NT2/D1 (cell line): Measurements from ENCODE around the gene NEK1.

Experiments
- DNase-seq: peaks from one replicate; pipeline ENCODE4 v3.0.0-alpha.2; 2011; ENCODE audit warnings: low read depth, low spot score
- H3K27me3 ChIP-seq: 2 replicates; pipeline ENCODE4 v1.6.0; 2011; ENCODE audit warnings: mild to moderate bottlenecking; ENCODE audit not compliant: insufficient read length, insufficient read depth
- H3K36me3 ChIP-seq: 2 replicates; pipeline ENCODE4 v1.6.1; 2011; ENCODE audit warnings: mild to moderate bottlenecking, low read length, mixed read lengths; ENCODE audit not compliant: insufficient read depth, insufficient read length
- H3K4me1 ChIP-seq: 2 replicates; pipeline ENCODE4 v1.5.1; 2011; ENCODE audit not compliant: insufficient read depth, insufficient read length
- H3K4me3 ChIP-seq: 2 replicates; pipeline ENCODE4 v1.5.1; 2011; ENCODE audit warnings: low read depth; ENCODE audit not compliant: insufficient read length
- H3K9ac ChIP-seq: 2 replicates; pipeline ENCODE4 v1.6.0; 2011; ENCODE audit warnings: low read depth; ENCODE audit not compliant: insufficient read length
- H3K9me3 ChIP-seq: 2 replicates; pipeline ENCODE4 v1.5.1; 2011; ENCODE audit warnings: mild to moderate bottlenecking, low read length; ENCODE audit not compliant: insufficient read depth
- SUZ12 ChIP-seq: IDR thresholded peaks from 2 replicates; pipeline ENCODE4 v1.6.1; 2011; ENCODE audit not compliant: insufficient read length, insufficient read depth; ENCODE audit errors: extremely low read depth
- YY1 ChIP-seq: IDR thresholded peaks from 2 replicates; pipeline ENCODE4 v1.6.1; 2011; ENCODE audit not compliant: insufficient read length, insufficient read depth
- ZNF274 ChIP-seq: IDR thresholded peaks from 2 replicates; pipeline ENCODE4 v1.6.1; 2011; ENCODE audit warnings: mild to moderate bottlenecking, low read depth, low read length

NEK1 gene

GRCh38 chr4:169658196-169658595, 45.8 kb upstream of the NEK1 start:
- Histone ChIP-seq H3K4me1 (no peaks in the 10 kb centered on the region), H3K36me3 (no peaks in the 10 kb centered on the region), H3K9me3 (no peaks in the 10 kb centered on the region), H3K4me3 (no peak overlapping the region), H3K9ac (no peak overlapping the region), H3K27me3 (no peaks in the 10 kb centered on the region)
- TF ChIP-seq ZNF274 = no peak
- no peak for TF ChIP-seq SUZ12
- no peak for TF ChIP-seq YY1
- no peak for DNase-seq

- Histone ChIP-seq H3K4me1 (no peaks in the 10 kb centered on the region), H3K4me3 (no peak overlapping the region), H3K27me3 (no peaks in the 10 kb centered on the region), H3K9ac (no peak overlapping the region), H3K36me3 (no peaks in the 10 kb centered on the region), H3K9me3 (no peaks in the 10 kb centered on the region)
- TF ChIP-seq YY1 = no peak
- DNase-seq = no peak
These were observed 45.2 kb upstream of the NEK1 start for GRCh38 chr4:169657470-169658107.

GRCh38 chr4:169655401-169655800, 43.0 kb upstream of the NEK1 start:
- Histone ChIP-seq H3K4me3 (no peak overlapping the region), H3K9ac (no peak overlapping the region), H3K36me3 (no peaks in the 10 kb centered on the region), H3K9me3 (no peaks in the 10 kb centered on the region), H3K4me1 (no peaks in the 10 kb centered on the region), H3K27me3 (no peaks in the 10 kb centered on the region)
- TF ChIP-seq SUZ12 = no peak
- TF ChIP-seq YY1 = no peak
- no peak for TF ChIP-seq ZNF274
- DNase-seq = no peak

GRCh38 chr4:169652535-169652934, 40.2 kb upstream of the NEK1 start:
- no peak for DNase-seq
- Histone ChIP-seq H3K9ac (no peak overlapping the region), H3K4me1 (no peaks in the 10 kb centered on the region), H3K4me3 (no peak overlapping the region), H3K36me3 (peaks cover 2% of the 10 kb centered on the region), H3K27me3 (no peaks in the 10 kb centered on the region), H3K9me3 (no peaks in the 10 kb centered on the region)
- TF ChIP-seq YY1 (no peak), ZNF274 (no peak), SUZ12 (no peak)

GRCh38 chr4:169650227-169650936, 38.0 kb upstream of the NEK1 start:
- H3K9ac ChIP-seq = no peak overlapping the region
- H3K36me3 ChIP-seq = peaks cover 2% of the 10 kb centered on the region
- TF ChIP-seq ZNF274 = no peak
- TF ChIP-seq SUZ12 = no peak
- no peak for TF ChIP-seq YY1
- H3K9me3 ChIP-seq = no peaks in the 10 kb centered on the region
- H3K4me3 ChIP-seq = no peak overlapping the region
- H3K27me3 ChIP-seq = no peaks in the 10 kb centered on the region
- H3K4me1 ChIP-seq = no peaks in the 10 kb centered on the region
- DNase-seq = no peak

- DNase-seq = no peak
- H3K9me3 ChIP-seq = no peaks in the 10 kb centered on the region
- H3K4me1 ChIP-seq = no peaks in the 10 kb centered on the region
- H3K36me3 ChIP-seq = peaks cover 6% of the 10 kb centered on the region
- no peak overlapping the region for H3K4me3 ChIP-seq
- TF ChIP-seq YY1 (no peak), ZNF274 (no peak), SUZ12 (no peak)
- no peak overlapping the region for H3K9ac ChIP-seq
- no peaks in the 10 kb centered on the region for H3K27me3 ChIP-seq
These were observed 37.3 kb upstream of the NEK1 start for GRCh38 chr4:169649545-169650226.

- no peaks in the 10 kb centered on the region for H3K27me3 ChIP-seq
- TF ChIP-seq YY1 = no peak
- TF ChIP-seq ZNF274 = no peak
- no peak for TF ChIP-seq SUZ12
- H3K36me3 ChIP-seq = peaks cover 14% of the 10 kb centered on the region
- no peak for DNase-seq
- no peaks in the 10 kb centered on the region for H3K9me3 ChIP-seq
- H3K4me3 ChIP-seq = no peak overlapping the region
- H3K9ac ChIP-seq = no peak overlapping the region
- H3K4me1 ChIP-seq = no peaks in the 10 kb centered on the region
These were observed 33.2 kb upstream of the NEK1 start for GRCh38 chr4:169645627-169646026.
